BLaER1 treated with 17β-estradiol and CSF1 and Interleukin-3, amounts not matched to agents 10 nM and 100 nM (cell line): Measurements from ENCODE around the gene PFDN1.

Source experiments
- H3K27ac ChIP-seq, 11 experiments: shearing (Covaris generic); formaldehyde crosslinking; 2 replicates each; pipeline ENCODE4 v1.8.1; 2022
- H3K27me3 ChIP-seq, 11 experiments: shearing (Covaris generic); formaldehyde crosslinking; 2 replicates each; pipeline ENCODE4 v1.8.1; 2022
- H3K36me3 ChIP-seq, 11 experiments: shearing (Covaris generic); formaldehyde crosslinking; 2 replicates each; pipeline ENCODE4 v1.8.1; 2022
- H3K4me1 ChIP-seq, 10 experiments: shearing (Covaris generic); formaldehyde crosslinking; 2 replicates each; pipeline ENCODE4 v1.8.1; 2022
- H3K4me2 ChIP-seq, 11 experiments: shearing (Covaris generic); formaldehyde crosslinking; 2 replicates each; pipeline ENCODE4 v1.8.1; 2022
- H3K4me3 ChIP-seq, 10 experiments: shearing (Covaris generic); formaldehyde crosslinking; 2 replicates each; pipeline ENCODE4 v1.8.1; 2022
- H3K9ac ChIP-seq, 11 experiments: shearing (Covaris generic); formaldehyde crosslinking; 2 replicates each; pipeline ENCODE4 v1.8.1; 2022
- H3K9me3 ChIP-seq, 11 experiments: shearing (Covaris generic); formaldehyde crosslinking; replicated peaks in 1 of 11; 2 replicates each; pipeline ENCODE4 v1.8.1; 2022
- H4K20me1 ChIP-seq, 11 experiments: shearing (Covaris generic); formaldehyde crosslinking; 2 replicates each; pipeline ENCODE4 v1.8.1; 2022
- Cebpa-rat ChIP-seq, 11 experiments: shearing (Covaris generic); IDR thresholded peaks; 2 replicates each; pipeline ENCODE4 v1.8.1; 2022

Gene PFDN1, protein sequence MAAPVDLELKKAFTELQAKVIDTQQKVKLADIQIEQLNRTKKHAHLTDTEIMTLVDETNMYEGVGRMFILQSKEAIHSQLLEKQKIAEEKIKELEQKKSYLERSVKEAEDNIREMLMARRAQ

DNA sequence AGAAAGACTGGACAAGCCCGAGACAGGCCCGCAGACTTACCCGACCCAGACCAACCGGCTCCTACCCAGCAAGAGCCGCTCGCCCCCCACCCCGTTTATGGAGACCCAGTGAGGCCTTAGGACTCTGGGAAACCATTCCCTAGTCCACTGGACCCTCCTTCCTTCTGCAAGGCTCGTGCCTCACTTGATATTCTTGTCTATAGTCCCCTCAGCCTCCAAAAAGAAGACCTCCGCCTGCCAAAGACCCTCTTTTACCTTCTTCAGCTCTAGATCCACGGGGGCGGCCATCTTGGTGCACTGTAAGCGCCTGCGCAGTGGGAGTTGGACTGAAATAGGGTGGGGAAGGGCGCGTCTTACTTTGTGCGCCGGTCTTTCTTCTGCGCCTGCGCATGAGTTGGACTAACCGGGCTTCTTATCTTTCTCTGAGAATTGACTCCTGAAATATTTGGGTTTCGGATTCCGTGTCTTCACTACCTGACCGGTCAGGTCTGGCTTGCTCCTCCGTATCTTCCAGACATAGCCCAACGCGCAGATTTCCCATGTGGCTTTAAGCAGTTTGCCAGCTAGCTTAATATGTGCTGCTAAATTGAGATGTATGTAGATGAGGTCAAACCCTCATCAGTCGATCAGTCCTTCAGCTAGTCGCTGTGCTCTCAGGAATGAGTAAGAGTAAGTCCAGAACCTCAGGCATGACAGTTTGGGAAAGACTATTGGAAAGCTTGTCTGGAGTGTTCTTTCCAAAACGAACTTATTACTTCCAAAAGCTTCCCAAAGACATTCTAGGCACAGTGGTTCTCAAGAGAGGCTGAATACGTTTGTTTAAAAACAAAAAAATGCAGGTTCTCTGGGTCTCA lies at the start of gene PFDN1:
Gene PFDN1 (minus strand): TSS at position 316 of the 854 bp plus-strand sequence. CDS start 28 bp downstream, at position 288.
- peak within 1 kb of the TSS; percentile 82 to 96 (median 93) for H3K9ac ChIP-seq
- TF ChIP-seq Cebpa-rat (IDR thresholded peaks at IDR 0.05) = no peak
- H3K4me2 ChIP-seq = peak within 1 kb of the TSS; percentile 79 to 97 (median 86)
- no peaks in the 10 kb centered on the region for H3K9me3 ChIP-seq
- no peaks in the 10 kb centered on the region for H3K27me3 ChIP-seq
- H3K36me3 ChIP-seq = peaks cover 23 to 27% (median 26%) of the 10 kb centered on the region in 11 experiments
- H4K20me1 ChIP-seq = peaks cover 0 to 4% (median 0%) of the 10 kb centered on the region in 11 experiments; a peak in 2 of 22 replicates
- H3K4me1 ChIP-seq = peaks cover 31 to 55% (median 46%) of the 10 kb centered on the region in 10 experiments
- peak within 1 kb of the TSS; percentile 82 to 95 (median 90) for H3K27ac ChIP-seq
- peak within 1 kb of the TSS; percentile 81 to 98 (median 90) for H3K4me3 ChIP-seq

DNA sequence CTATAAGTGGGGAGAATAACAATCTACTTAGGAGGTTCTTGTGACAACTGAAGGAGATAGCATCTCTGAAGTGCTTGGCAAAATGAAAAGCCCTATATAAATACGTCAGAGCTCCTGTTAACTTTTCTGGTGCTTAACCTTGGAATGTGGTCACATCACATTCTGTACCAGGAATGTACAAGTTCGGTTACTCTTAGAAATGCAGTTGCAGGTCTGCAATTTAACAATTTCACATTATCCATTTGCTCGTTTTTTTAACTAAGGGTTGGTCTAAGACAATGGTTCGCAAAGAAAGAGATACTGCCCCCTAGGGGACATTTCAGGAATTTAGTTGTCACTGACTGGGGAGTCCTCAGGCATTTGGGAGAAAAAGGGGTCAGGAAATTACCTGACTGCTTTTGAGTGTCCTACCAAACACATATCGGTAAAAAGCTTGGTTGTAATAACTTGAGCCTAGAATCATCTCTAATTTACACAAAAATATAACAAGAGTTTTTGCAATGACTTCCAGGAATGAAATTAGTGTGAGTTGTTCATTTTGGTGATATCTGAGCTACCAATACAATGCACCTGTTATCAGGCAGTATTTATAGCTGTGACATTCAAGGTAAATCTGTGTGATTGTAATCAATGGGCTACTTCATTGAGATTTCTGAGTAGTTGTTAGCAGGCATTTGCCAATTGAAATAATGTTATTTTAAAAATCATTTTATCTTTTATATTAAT lies 48.9 kb upstream of the PFDN1 start:
- Histone ChIP-seq H3K4me1 (peaks cover 45 to 73% (median 65%) of the 10 kb centered on the region in 10 experiments), H4K20me1 (no peaks in the 10 kb centered on the region), H3K36me3 (no peaks in the 10 kb centered on the region), H3K27me3 (no peaks in the 10 kb centered on the region), H3K4me2 (peak overlapping the region in 7 of 11 experiments; percentile 5 to 99 (median 86); a peak in 6 of 22 replicates), H3K27ac (0 out of 22 replicates have a peak overlapping the region, but pooled peaks of 1 of the 11 experiments have one; percentile 4), H3K9me3 (no peaks in the 10 kb centered on the region), H3K9ac (no peak overlapping the region), H3K4me3 (no peak overlapping the region)
- no peak for TF ChIP-seq Cebpa-rat (IDR thresholded peaks at IDR 0.05)

DNA sequence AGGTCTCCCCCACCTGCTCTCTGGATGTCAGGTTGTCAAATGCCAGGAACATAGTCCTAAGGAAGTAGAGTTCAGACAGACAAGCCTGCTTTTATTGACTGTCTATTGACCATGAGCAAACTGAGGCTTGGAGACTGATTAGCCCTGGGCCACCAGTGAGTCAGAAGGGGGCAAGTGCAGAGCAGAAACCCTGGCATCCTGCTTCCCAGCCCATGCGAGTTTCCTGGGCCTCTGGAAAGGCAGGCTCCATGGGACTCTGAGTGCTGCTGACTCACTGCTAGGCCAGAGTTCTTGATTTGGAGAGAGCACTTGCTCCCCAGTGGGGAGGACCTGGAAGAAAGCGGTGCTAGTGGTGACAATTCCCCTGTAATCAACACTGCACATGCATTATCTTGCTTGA lies 46.3 kb upstream of the PFDN1 start:
- peak overlapping the region; percentile 85 to 99 (median 92) for H3K4me2 ChIP-seq
- H3K4me3 ChIP-seq = no peak overlapping the region
- peak overlapping the region in 5 of 11 experiments; percentile 94 to 98 (median 96); a peak in 6 of 22 replicates for H3K9ac ChIP-seq
- TF ChIP-seq Cebpa-rat (IDR thresholded peaks at IDR 0.05) = no peak
- H4K20me1 ChIP-seq = peaks cover 0 to 21% (median 15%) of the 10 kb centered on the region in 11 experiments; a peak in 14 of 22 replicates
- peaks cover under 1 to 16% (median 16%) of the 10 kb centered on the region in 11 experiments; a peak in 20 of 22 replicates for H3K36me3 ChIP-seq
- peak overlapping the region in 7 of 11 experiments; percentile 95 to 100 (median 98); a peak in 11 of 22 replicates for H3K27ac ChIP-seq
- H3K9me3 ChIP-seq = peaks cover 0 to 8% (median 0%) of the 10 kb centered on the region in 11 experiments; a peak in 1 of 22 replicates
- peaks cover 42 to 60% (median 53%) of the 10 kb centered on the region in 10 experiments for H3K4me1 ChIP-seq
- no peaks in the 10 kb centered on the region for H3K27me3 ChIP-seq

DNA sequence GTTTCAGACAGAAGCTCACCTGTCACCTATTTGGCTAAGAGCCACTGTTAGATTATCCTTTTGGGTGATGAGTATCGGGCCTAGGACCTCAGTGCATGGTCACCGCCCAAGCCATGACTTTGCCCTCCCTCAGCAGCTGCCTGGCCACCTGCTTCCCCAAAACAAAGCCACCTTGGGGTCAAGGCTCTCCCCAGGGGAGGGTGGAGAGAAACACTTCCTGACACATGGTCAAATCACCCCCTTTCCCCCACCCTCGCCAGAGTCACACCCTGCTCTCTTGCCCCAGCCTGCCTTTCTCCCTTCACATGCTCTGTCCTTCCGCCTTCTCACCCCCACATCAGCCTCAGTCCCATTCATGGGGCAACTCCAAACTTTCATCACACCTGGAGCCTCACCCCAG lies 45.2 kb upstream of the PFDN1 start:
- peaks cover 0 to 8% (median 0%) of the 10 kb centered on the region in 11 experiments; a peak in 1 of 22 replicates for H3K9me3 ChIP-seq
- peaks cover 0 to 24% (median 15%) of the 10 kb centered on the region in 11 experiments; a peak in 14 of 22 replicates for H4K20me1 ChIP-seq
- H3K4me2 ChIP-seq = peak overlapping the region; percentile 85 to 99 (median 92)
- peaks cover 54 to 72% (median 65%) of the 10 kb centered on the region in 10 experiments for H3K4me1 ChIP-seq
- H3K36me3 ChIP-seq = peaks cover 12 to 28% (median 27%) of the 10 kb centered on the region in 11 experiments; a peak in 21 of 22 replicates
- TF ChIP-seq Cebpa-rat (IDR thresholded peaks at IDR 0.05) = no peak
- peak overlapping the region in 9 of 11 experiments; percentile 3 to 98 (median 94); a peak in 16 of 22 replicates for H3K9ac ChIP-seq
- peak overlapping the region in 7 of 10 experiments; percentile 1 to 96 (median 33); a peak in 6 of 20 replicates for H3K4me3 ChIP-seq
- H3K27ac ChIP-seq = peak overlapping the region; percentile 15 to 100 (median 96); a peak in 18 of 22 replicates
- H3K27me3 ChIP-seq = no peaks in the 10 kb centered on the region

DNA sequence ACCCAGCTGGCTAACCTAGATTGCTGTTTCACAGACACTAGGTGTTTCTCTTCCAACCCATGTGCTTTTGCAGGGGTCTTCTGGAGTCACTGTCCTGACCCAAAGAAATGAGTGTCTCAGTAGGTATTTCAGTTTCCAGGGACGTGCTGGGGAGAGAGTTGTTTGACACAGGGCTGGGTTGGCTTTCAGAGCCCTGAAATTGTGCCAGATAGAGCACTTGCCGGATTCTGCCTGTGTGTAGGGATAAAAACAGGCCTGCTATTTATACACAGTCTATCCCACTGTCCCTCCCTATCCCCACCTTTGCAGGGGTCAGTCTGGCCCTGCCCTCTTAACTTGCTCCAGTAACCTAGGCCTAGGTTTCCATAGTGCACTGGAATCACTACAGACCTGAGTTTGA lies 44.5 kb upstream of the PFDN1 start:
- H3K9me3 ChIP-seq = peaks cover 0 to 8% (median 0%) of the 10 kb centered on the region in 11 experiments; a peak in 1 of 22 replicates
- peaks cover 0 to 24% (median 15%) of the 10 kb centered on the region in 11 experiments; a peak in 14 of 22 replicates for H4K20me1 ChIP-seq
- TF ChIP-seq Cebpa-rat (IDR thresholded peaks at IDR 0.05) = no peak
- peak overlapping the region; percentile 89 to 98 (median 92); a peak in 21 of 22 replicates for H3K9ac ChIP-seq
- H3K27me3 ChIP-seq = no peaks in the 10 kb centered on the region
- H3K27ac ChIP-seq = peak overlapping the region in 10 of 11 experiments; percentile 90 to 100 (median 96); a peak in 19 of 22 replicates
- peak overlapping the region; percentile 77 to 97 (median 95); a peak in 18 of 20 replicates for H3K4me3 ChIP-seq
- peaks cover 61 to 79% (median 72%) of the 10 kb centered on the region in 10 experiments for H3K4me1 ChIP-seq
- peak overlapping the region; percentile 85 to 99 (median 92) for H3K4me2 ChIP-seq
- H3K36me3 ChIP-seq = peaks cover 13 to 35% (median 30%) of the 10 kb centered on the region in 11 experiments; a peak in 21 of 22 replicates

DNA sequence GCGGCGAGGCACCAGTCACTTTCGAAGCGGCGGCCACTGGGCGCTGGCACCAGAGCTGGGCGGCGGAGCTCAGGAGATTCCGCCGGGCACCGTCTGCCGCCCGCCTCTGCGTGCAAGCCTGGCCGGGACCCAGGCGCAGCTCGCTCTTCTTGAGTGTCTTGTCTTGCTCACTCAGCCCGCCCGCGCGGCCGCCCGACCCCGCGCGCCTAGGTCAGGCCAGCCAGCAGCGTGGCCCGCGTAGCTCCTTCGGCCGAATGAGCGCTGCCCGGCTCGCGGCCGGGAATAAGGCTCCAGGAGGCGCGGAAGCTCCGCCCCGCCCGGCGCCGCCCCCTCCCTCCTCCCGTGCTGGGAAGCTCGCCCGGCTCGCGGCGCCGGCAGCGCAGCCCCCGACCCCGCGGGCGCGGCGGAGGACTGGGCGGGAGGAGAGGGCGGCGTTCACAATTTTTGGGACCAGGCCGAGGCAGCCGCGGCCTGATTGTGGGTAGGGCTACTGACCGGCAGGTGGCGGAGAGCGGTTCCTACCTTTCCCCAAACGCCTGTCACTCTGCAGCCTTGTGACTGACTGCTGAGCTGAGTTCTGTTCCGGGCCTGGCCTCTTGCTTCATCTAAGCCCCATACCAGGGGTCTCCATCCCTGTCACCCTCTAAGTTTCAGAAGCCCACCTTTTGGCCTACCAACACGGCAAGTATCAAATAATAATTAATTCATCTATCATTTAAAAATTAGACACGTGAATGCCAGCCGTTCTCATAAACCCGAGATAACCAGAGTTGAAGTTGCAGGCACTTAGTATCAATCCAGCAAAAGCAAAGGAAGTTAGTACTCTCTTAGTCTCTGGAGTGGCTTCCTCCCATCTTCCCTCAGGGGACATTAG lies 43.7 kb upstream of the PFDN1 start, which contains the start of gene HBEGF:
Gene HBEGF (minus strand): TSS at position 256 of the 874 bp plus-strand sequence. CDS start 275 bp downstream, outside the sequence.
- Histone ChIP-seq H4K20me1 (peaks cover 0 to 25% (median 16%) of the 10 kb centered on the region in 11 experiments; a peak in 15 of 22 replicates), H3K36me3 (peaks cover 19 to 41% (median 37%) of the 10 kb centered on the region in 11 experiments), H3K27me3 (no peaks in the 10 kb centered on the region), H3K9me3 (peaks cover 0 to 8% (median 0%) of the 10 kb centered on the region in 11 experiments; a peak in 1 of 22 replicates), H3K4me2 (peak within 1 kb of the TSS; percentile 86 to 100 (median 98)), H3K27ac (peak within 1 kb of the TSS; percentile 77 to 100 (median 96)), H3K9ac (peak within 1 kb of the TSS; percentile 89 to 98 (median 92)), H3K4me1 (peaks cover 69 to 85% (median 77%) of the 10 kb centered on the region in 10 experiments), H3K4me3 (peak within 1 kb of the TSS; percentile 77 to 97 (median 95))
- no peak for TF ChIP-seq Cebpa-rat (IDR thresholded peaks at IDR 0.05)

DNA sequence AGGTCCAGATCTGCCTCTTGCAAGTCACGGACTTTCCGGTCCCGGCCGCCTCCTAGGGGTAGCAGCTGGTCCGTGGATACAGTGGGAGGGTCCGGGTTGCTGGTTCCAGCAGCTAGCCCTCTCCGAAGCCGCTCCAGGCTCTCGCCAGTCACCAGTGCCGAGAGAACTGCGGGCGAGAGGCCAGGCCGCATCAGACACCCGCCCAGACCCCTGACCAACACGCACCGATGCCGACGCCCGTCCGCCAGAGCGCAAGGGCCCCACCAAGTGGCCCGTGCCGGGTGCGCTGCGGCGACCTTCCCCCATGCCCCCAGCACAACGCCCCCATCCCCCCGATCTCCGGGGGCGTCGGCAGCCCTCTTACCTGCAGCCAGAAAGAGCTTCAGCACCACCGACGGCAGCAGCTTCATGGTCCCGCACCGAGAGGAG lies 43.0 kb upstream of the PFDN1 start:
- H3K27me3 ChIP-seq = no peaks in the 10 kb centered on the region
- no peak for TF ChIP-seq Cebpa-rat (IDR thresholded peaks at IDR 0.05)
- H3K27ac ChIP-seq = peak overlapping the region; percentile 77 to 100 (median 96)
- peaks cover 0 to 31% (median 20%) of the 10 kb centered on the region in 11 experiments; a peak in 16 of 22 replicates for H4K20me1 ChIP-seq
- H3K4me2 ChIP-seq = peak overlapping the region; percentile 86 to 100 (median 98)
- peak overlapping the region; percentile 77 to 97 (median 95) for H3K4me3 ChIP-seq
- H3K9ac ChIP-seq = peak overlapping the region; percentile 89 to 98 (median 92)
- peaks cover 0 to 8% (median 0%) of the 10 kb centered on the region in 11 experiments; a peak in 1 of 22 replicates for H3K9me3 ChIP-seq
- peaks cover 75 to 85% (median 77%) of the 10 kb centered on the region in 10 experiments for H3K4me1 ChIP-seq
- peaks cover 26 to 48% (median 43%) of the 10 kb centered on the region in 11 experiments for H3K36me3 ChIP-seq
